Measurements from ENCODE around the gene IP6K2.

IP6K2 gene

GRCh38 chr3:48711727-48712126 is 5.3 kb downstream of the IP6K2 start:
- Histone ChIP-seq H3K27ac (no peak overlapping the region), H3K4me3 (no peak overlapping the region), H3K36me3 (peaks cover 10 to 58% (median 43%) of the 10 kb centered on the region in 3 donors), H3K4me1 (peaks cover 0 to 77% (median 37%) of the 10 kb centered on the region in 4 donors), H3K9me3 (no peaks in the 10 kb centered on the region), H3K27me3 (no peaks in the 10 kb centered on the region)
- intact Hi-C loops (cut with DNase I; ENCODE audit: low total_unique reads) = no loop called here
- DNase-seq = no peak
- TF ChIP-seq CTCF (IDR thresholded peaks at IDR 0.05) = no peak

GRCh38 chr3:48709051-48709461 is 8.0 kb downstream of the IP6K2 start:
- TF ChIP-seq CTCF (IDR thresholded peaks at IDR 0.05) = no peak
- no peak overlapping the region for H3K27ac ChIP-seq
- intact Hi-C loops (cut with DNase I; ENCODE audit: low total_unique reads) = no loop called here
- H3K9me3 ChIP-seq = no peaks in the 10 kb centered on the region
- H3K27me3 ChIP-seq = no peaks in the 10 kb centered on the region
- H3K4me3 ChIP-seq = no peak overlapping the region
- no peak for DNase-seq
- peaks cover 0 to 61% (median 24%) of the 10 kb centered on the region in 4 donors for H3K4me1 ChIP-seq
- peaks cover 10 to 59% (median 42%) of the 10 kb centered on the region in 3 donors for H3K36me3 ChIP-seq

GRCh38 chr3:48708481-48708889 is 8.5 kb downstream of the IP6K2 start:
- peaks cover 0 to 61% (median 27%) of the 10 kb centered on the region in 4 donors for H3K4me1 ChIP-seq

GRCh38 chr3:48707157-48707556 is 9.9 kb downstream of the IP6K2 start:
- Histone ChIP-seq H3K4me3 (no peak overlapping the region), H3K9me3 (no peaks in the 10 kb centered on the region), H3K36me3 (peaks cover 10 to 43% (median 41%) of the 10 kb centered on the region in 3 donors), H3K27me3 (no peaks in the 10 kb centered on the region), H3K27ac (no peak overlapping the region), H3K4me1 (peaks cover 0 to 63% (median 29%) of the 10 kb centered on the region in 4 donors)
- intact Hi-C loops (cut with DNase I; ENCODE audit: low total_unique reads) = no loop called here
- no peak for DNase-seq
- no peak for TF ChIP-seq CTCF (IDR thresholded peaks at IDR 0.05)

More at GRCh38 chr3:48708481-48708889, 8.5 kb downstream of the IP6K2 start:
- H3K4me3 ChIP-seq = no peak overlapping the region
- H3K27ac ChIP-seq = no peak overlapping the region
- no peaks in the 10 kb centered on the region for H3K9me3 ChIP-seq
- intact Hi-C loops (cut with DNase I; ENCODE audit: low total_unique reads) = no loop called here
- no peaks in the 10 kb centered on the region for H3K27me3 ChIP-seq
- no peak for DNase-seq
- peaks cover 10 to 53% (median 41%) of the 10 kb centered on the region in 3 donors for H3K36me3 ChIP-seq
- TF ChIP-seq CTCF (IDR thresholded peaks at IDR 0.05) = no peak

GRCh38 chr3:48702320-48702920 is 14.6 kb downstream of the IP6K2 start:
- peaks cover 0 to 44% (median 19%) of the 10 kb centered on the region in 4 donors for H3K4me1 ChIP-seq
- H3K4me3 ChIP-seq = no peak overlapping the region
- H3K36me3 ChIP-seq = peaks cover 8 to 28% (median 13%) of the 10 kb centered on the region in 3 donors
- DNase-seq = no peak
- H3K27me3 ChIP-seq = no peaks in the 10 kb centered on the region
- TF ChIP-seq CTCF (IDR thresholded peaks at IDR 0.05) = no peak
- H3K27ac ChIP-seq = peak overlapping the region; percentile 70 to 71
- H3K9me3 ChIP-seq = no peaks in the 10 kb centered on the region
- intact Hi-C loops (cut with DNase I; ENCODE audit: low total_unique reads) = no loop called here

All from tibial artery (tissue), 4 donors.